HG03571 (cell line): ENCODE results near the gene FAM241A.
A peak's percentile ranks its signal among the peaks of the same experiment; 100 is the strongest.
"Not testable (repeated sequence)": the region's sequence is repeated elsewhere in the genome, so short reads cannot be mapped to it uniquely, and the experiment has no call there.

ENCODE experiments used
- ATAC-seq: cut with Tn5 transposase; IDR thresholded peaks from one replicate; pipeline ENCODE4 v1.9.1; 2021; ENCODE audit not compliant: unreplicated experiment

The FAM241A gene

GRCh38 chr4:112172180-112172579 is 26.9 kb downstream of the FAM241A start:
- ATAC-seq, result peak; percentile 60

- ATAC-seq, result no peak
Measured at GRCh38 chr4:112173593-112174558, 28.6 kb downstream of the FAM241A start.

GRCh38 chr4:112175840-112176239 is 30.6 kb downstream of the FAM241A start:
- ATAC-seq, result no peak

GRCh38 chr4:112176596-112176995 is 31.3 kb downstream of the FAM241A start:
- ATAC-seq, result no peak

GRCh38 chr4:112178741-112179140 is 33.5 kb downstream of the FAM241A start:
- not testable (repeated sequence) for ATAC-seq

- no peak for ATAC-seq
Measured at GRCh38 chr4:112181358-112182000, 36.2 kb downstream of the FAM241A start.

- no peak for ATAC-seq
Measured at GRCh38 chr4:112182604-112183003, 37.4 kb downstream of the FAM241A start.

- ATAC-seq, result no peak
Measured at GRCh38 chr4:112183252-112183651, 38.0 kb downstream of the FAM241A start.

GRCh38 chr4:112184438-112184837 is 39.2 kb downstream of the FAM241A start:
- no peak for ATAC-seq

GRCh38 chr4:112185334-112185733 is 40.1 kb downstream of the FAM241A start:
- no peak for ATAC-seq

GRCh38 chr4:112185740-112186670 is 40.8 kb downstream of the FAM241A start:
- ATAC-seq, result no peak

- ATAC-seq, result no peak
Measured at GRCh38 chr4:112189754-112190153, 44.5 kb downstream of the FAM241A start.

- no peak for ATAC-seq
Measured at GRCh38 chr4:112190684-112191083, 45.4 kb downstream of the FAM241A start.

GRCh38 chr4:112196461-112196860 is 51.2 kb downstream of the FAM241A start:
- no peak for ATAC-seq

GRCh38 chr4:112199041-112199440 is 53.8 kb downstream of the FAM241A start:
- ATAC-seq, result no peak

- no peak for ATAC-seq
Measured at GRCh38 chr4:112201915-112202505, 56.8 kb downstream of the FAM241A start.

- no peak for ATAC-seq
Measured at GRCh38 chr4:112203593-112203992, 58.3 kb downstream of the FAM241A start.

- no peak for ATAC-seq
Measured at GRCh38 chr4:112206431-112206830, 61.2 kb downstream of the FAM241A start.

- ATAC-seq, result not testable (repeated sequence)
Measured at GRCh38 chr4:112208137-112209095, 63.2 kb downstream of the FAM241A start.
